GM23248 (cell line): ENCODE results near the gene MAN2B2.

ENCODE experiments used
- EZH2 ChIP-seq: fragments of 200-600 bp; sonication (generic); IDR thresholded peaks from 2 replicates; pipeline ENCODE4 v1.6.1; 2018; ENCODE audit warnings: antibody characterized with exemption, mild to moderate bottlenecking; ENCODE audit not compliant: insufficient read depth, poor library complexity, severe bottlenecking
- EZH2phosphoT487 ChIP-seq: fragments of 200-600 bp; sonication (generic); IDR thresholded peaks from 2 replicates; pipeline ENCODE4 v1.6.1; 2018; ENCODE audit warnings: antibody characterized with exemption, moderate library complexity, mild to moderate bottlenecking, low read depth; ENCODE audit not compliant: insufficient read depth

DNA sequence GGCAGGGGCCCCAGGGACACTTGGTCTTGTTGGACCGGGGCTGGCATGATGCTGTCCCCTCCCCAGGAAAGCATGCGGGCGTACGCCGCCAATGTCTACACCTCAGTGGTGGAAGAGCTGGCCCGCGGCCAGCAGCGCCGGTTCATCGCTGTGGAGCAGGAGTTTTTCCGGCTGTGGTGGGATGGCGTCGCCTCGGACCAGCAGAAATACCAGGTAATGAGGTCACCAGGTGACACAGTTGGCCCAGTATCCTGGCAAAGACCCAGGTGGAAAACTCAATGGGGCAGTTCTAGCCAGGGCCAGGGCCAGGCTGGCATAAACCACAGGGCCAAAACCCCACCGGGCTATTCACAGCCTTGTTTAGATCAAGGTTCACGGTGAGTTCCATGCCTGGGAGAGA, 1.5 kb downstream of the MAN2B2 start:
- TF ChIP-seq EZH2 = no peak
- TF ChIP-seq EZH2phosphoT487 = no peak
